Measurements from ENCODE around the gene TRIM69.
"Not testable (repeated sequence)": the region's sequence is repeated elsewhere in the genome, so short reads cannot be mapped to it uniquely, and the experiment has no call there.

Gene TRIM69, protein sequence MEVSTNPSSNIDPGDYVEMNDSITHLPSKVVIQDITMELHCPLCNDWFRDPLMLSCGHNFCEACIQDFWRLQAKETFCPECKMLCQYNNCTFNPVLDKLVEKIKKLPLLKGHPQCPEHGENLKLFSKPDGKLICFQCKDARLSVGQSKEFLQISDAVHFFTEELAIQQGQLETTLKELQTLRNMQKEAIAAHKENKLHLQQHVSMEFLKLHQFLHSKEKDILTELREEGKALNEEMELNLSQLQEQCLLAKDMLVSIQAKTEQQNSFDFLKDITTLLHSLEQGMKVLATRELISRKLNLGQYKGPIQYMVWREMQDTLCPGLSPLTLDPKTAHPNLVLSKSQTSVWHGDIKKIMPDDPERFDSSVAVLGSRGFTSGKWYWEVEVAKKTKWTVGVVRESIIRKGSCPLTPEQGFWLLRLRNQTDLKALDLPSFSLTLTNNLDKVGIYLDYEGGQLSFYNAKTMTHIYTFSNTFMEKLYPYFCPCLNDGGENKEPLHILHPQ

DNA sequence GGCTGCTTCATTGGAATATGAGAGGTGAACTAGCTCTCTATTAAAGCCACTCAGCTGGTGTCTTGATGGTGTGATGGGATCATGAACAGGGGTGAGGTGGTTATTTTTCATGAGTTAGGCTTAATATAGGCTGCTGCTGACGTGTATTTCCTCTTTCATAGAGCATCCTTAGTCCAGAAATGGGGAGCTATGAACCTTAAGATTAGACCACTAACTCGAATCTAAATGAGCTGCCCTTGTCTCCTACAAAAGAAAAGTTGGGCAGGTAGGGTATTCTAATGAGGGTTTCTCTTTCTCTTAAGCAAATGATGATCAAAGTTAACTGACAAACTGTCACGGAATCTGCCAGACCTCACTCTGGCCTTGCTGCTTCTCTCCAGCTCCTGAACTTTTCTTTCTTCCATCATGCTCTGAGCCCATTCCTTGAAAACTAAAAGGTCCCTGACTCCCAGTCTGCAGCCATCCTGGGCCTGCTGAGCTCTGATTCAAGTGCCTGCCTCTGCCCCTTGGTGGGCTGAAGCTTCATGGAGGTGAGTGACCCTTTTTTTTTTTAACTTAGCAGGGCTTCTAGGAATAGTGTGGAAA is at the start of gene TRIM69:
Gene TRIM69, plus strand, starts transcription at position 348 of the 585 bp plus-strand sequence. Its CDS starts 177 bp downstream, at position 525.
- FAIRE-seq: no peak
- no peak for DNase-seq (ENCODE audit: extremely low spot score, insufficient read length, low read depth)

DNA sequence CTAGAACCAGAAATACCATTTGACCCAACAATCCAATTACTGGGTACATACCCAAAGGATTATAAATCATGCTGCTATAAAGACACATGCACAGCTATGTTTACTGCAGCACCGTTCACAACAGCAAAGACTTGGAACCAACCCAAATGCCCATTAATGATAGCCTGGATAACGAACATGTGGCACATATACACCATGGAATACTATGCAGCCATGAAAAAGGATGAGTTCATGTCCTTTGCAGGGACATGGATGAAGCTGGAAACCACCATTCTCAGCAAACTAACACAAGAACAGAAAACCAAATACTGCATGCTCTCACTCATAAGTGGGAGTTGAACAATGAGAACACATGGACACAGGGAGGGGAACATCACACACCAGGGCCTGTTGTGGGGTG is 47.0 kb upstream of the TRIM69 start:
- FAIRE-seq; DNase-seq (ENCODE audit: extremely low spot score, insufficient read length, low read depth): not testable (repeated sequence)

DNA sequence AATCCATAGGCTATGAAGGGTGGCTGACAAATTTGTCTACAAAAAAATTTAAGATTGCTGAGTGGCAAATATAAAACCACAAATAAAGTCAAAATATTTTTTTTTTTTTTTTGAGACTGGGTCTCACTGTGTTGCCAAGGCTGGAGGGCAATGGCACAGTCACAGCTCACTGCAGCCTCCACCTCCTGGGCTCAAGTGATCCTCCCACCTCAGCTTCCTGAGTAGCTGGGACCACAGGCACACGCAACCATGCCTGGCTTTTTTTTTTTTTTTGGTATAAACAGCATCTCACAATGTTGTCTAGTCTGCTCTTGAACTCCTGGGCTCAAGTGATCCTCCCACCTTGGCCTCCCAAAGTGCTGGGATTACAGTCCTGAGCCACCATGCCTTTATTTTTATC is 46.1 kb upstream of the TRIM69 start:
- not testable (repeated sequence) for FAIRE-seq

DNA sequence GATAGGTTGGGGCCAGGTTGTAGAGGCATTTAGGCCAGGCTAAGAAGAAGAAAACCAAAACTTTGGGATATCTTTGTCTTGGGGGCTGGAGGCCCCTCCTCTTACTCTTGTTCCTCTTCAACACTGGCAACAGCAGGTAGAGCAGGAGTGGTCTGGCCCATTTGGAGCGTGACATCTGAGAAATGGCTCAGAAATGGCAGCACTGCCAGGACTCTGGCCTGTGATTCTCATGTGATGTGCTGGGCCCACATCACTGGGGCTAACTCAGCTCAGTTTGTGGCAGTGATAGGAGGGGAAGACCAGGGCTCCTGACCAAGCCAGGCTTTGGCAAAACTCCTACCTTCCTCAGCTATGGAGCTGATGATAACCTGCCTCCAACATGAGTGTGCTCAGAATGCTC is 43.7 kb upstream of the TRIM69 start:
- no peak for FAIRE-seq
- no peak for DNase-seq (ENCODE audit: extremely low spot score, insufficient read length, low read depth)

More for the DNA sequence above, 46.1 kb upstream of the TRIM69 start:
- DNase-seq (ENCODE audit: extremely low spot score, insufficient read length, low read depth): not testable (repeated sequence)

DNA sequence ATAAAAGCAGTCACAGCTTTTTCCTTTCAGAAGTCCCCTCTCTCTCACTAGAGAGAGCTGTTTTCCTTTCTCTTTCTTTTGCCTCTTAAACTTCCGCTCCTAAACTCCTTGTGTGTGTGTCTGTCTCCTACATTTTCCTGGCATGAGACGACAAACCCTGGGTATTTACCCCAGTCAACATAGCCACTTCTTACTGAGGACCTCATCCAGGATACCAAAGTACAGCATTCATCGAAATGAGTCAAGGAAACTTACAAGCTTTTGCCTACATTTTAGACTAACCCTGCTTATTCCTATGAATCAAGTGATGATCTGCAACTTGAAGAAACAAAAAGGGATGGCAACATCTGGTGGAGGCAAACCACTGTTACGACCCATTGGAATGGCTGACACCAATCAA is 41.9 kb upstream of the TRIM69 start:
- no peak for FAIRE-seq
- no peak for DNase-seq (ENCODE audit: extremely low spot score, insufficient read length, low read depth)

DNA sequence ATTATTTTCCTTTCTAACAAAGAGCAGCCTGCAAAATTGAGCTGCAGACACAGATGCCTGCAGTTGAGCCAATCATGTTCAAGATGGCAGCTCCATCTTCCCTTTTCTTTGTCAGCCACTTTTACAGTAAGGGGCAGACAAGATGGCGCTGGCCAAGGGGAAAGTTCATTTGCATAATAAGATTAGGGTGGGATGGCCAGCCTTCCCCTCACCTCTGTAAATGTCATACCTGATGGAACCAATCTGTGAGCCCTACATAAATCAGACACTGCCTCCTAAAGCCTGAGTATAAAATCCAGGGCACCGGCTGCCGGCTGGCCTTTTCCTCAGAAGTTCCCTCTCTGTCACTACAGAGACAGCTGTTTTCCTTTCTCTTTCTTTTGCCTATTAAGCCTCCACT is 41.0 kb upstream of the TRIM69 start:
- FAIRE-seq (no peak), DNase-seq (ENCODE audit: extremely low spot score, insufficient read length, low read depth) (no peak)

DNA sequence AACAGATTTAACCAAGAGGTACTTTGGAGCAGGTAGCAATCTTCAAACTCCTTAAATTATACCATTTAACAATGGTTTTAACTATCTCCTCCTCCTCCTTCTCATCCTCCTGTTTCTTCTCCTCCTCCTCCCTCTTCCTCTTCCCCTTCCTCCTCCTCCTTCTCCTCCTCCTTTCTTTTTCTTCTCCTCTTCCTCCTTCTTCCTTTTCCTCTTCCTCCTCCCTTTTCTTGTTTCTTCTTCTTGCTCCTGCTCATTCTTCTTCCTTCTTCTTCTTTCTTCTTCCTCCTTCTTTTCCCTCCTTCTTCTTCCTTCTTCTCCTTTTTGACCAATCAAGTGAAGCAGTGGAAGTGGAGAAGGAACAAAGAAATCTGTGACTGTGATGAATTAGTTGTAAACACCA is 39.3 kb upstream of the TRIM69 start:
- FAIRE-seq: no peak
- no peak for DNase-seq (ENCODE audit: extremely low spot score, insufficient read length, low read depth)

DNA sequence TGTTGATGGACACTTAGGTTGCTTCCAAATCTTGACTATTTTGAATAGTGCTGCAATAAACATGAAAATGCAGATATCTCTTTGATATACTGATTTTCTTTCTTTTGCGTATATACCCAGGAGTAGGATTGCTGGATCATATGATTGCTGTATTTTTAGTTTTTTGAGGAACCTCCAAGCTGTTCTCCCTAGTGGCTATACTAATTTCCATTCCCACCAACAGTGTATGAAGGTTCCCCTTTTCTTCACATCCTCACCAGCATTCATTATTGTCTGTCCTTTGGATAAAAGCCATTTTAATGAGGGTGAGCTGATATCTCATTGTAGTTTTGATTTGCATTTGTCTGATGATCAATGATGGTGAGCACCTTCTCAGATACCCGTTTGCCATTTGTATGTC is 37.7 kb upstream of the TRIM69 start:
- FAIRE-seq (no peak), DNase-seq (ENCODE audit: extremely low spot score, insufficient read length, low read depth) (no peak)

DNA sequence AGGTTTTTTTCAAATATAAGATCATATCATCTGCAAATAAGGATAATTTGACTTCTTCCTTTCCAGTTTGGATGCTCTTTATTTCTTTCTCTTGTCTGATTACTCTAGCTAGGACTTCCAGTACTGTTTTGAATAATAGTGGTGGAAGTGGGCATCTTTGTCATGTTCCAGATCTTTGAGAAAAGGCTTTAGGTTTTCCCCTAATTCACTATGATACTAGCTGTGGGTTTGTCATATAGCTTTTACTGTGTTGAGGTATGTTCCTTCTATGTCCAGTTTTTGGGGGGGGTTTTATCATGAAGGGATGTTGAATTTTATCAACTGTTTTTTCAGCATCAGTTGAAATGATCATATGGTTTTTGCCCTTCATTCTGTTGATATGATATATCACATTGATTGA is 35.7 kb upstream of the TRIM69 start:
- not testable (repeated sequence) for DNase-seq (ENCODE audit: extremely low spot score, insufficient read length, low read depth); FAIRE-seq

DNA sequence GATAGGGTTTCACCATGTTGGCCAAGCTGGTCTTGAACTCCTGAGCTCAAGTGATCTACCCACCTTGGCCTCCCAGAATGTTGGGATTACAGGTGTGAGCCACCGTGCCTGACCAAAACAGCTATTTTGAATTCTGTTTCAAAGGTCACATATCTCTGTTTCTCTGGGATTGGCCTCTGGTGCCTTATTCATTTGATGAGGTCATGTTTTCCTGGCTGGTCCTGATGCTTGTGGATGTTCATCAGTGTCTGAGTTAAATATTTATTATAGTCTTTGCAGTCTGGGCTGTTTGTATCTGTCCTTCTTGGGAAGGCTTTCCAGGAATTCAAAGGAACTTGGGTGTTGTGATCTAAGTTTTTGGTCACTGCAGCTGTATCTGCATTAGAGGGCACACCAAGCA is 30.3 kb upstream of the TRIM69 start:
- FAIRE-seq (no peak), DNase-seq (ENCODE audit: extremely low spot score, insufficient read length, low read depth) (no peak)

DNA sequence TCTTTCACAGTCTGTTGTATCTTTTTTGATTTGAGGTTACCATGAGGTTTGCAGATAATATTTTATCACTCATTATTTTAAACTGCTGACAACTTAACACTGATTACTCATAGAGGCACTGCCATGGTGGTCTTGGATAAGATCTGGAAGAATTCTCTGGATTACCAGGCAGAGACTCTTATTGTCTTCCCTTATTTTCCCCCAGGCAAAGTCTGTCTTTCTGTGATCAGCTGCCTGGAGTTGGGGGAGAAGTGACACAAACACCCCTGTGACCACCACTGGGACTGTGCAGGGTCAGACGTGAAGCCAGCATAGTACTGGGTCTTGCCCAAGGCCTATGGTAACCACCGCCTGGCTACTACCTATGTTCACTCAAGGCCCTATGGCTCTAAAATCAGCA is 29.9 kb upstream of the TRIM69 start:
- no peak for FAIRE-seq
- no peak for DNase-seq (ENCODE audit: extremely low spot score, insufficient read length, low read depth)

DNA sequence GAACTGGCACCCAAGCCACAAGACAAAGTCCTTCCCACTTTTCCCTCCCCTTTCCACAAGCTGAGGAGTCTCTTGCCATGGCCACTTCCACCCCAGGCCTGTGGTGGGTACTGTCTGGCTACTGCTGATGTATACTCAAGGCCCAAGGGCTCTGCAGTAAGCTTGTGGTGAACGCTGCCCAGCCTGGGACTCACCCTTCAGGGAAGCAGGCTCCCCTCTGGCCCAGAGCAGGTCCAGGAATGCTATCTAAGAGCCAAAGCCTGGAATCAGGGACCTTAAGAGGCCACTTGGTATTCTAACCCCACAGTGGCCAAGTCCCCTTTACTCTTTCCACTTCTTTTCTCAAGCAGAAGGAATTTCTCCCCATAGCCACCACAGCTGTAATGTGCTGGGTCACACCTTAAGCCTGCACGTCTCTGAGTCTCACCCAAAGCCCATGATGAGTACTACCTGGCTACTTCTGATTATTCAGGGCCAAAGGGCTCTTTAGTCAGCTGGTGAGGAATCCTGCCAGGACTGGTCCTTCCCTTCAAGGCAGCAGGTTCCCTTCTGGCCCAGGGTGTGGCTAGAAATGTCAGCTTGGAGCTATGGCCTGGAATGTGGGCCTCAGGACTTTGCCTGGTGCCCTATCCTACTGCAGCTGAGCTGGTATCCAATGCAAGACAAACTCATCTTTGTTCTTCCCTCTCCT is 29.2 kb upstream of the TRIM69 start:
- FAIRE-seq: no peak

DNA sequence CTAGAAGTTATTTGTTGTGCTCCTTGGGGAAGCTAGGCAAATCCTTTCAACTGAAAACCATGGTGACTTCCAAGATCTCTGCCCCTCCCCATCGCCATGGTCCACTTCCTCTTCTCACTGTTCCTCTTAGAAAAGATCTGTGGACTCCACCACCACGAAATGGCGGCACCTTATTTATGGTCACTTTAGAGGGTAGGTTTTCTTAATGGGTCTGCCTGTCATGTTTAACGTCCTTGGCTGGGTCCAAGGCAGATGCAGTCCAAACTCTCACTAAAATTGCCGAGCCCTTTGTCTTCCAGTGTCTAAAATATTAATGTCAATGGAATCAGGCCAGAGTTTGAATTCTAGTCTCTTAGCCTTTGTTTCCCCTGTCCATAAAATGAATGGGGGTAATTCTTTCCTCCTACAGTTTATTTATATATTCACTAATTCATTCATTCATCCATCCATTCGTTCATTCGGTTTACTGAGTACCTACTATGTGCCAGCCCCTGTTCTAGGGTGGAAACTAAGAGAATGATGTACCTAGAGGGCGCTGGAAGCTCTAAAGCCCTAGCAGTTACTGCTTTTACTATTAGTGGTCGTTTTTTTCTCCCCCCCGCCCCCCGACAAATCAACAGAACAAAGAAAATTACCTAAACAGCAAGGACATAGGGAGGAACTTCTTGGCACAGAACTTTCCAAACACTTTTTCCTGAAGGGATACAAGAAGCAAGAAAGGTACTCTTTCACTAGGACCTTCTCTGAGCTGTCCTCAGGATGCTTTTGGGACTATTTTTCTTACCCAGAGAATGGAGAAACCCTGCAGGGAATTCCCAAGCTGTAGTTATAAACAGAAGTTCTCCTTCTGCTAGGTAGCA is 25.9 kb upstream of the TRIM69 start:
- peak; percentile 88 for FAIRE-seq
- no peak for DNase-seq (ENCODE audit: extremely low spot score, insufficient read length, low read depth)

More for the DNA sequence above, 29.2 kb upstream of the TRIM69 start:
- DNase-seq (ENCODE audit: extremely low spot score, insufficient read length, low read depth): no peak

DNA sequence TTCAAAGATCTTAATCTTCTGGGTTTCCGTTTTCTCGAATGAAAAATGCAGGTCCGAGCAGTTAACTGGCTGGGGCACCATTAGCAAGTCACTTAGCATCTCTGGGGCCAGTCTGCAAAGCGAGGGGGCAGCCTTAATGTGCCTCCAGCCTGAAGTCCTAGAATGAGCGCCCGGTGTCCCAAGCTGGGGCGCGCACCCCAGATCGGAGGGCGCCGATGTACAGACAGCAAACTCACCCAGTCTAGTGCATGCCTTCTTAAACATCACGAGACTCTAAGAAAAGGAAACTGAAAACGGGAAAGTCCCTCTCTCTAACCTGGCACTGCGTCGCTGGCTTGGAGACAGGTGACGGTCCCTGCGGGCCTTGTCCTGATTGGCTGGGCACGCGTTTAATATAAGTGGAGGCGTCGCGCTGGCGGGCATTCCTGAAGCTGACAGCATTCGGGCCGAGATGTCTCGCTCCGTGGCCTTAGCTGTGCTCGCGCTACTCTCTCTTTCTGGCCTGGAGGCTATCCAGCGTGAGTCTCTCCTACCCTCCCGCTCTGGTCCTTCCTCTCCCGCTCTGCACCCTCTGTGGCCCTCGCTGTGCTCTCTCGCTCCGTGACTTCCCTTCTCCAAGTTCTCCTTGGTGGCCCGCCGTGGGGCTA is 25.1 kb upstream of the TRIM69 start, which contains the start of the genes B2M and PATL2:
Gene B2M, plus strand, starts transcription at position 422 of the 647 bp plus-strand sequence. Its CDS starts 30 bp downstream, at position 452.
Gene PATL2, minus strand, starts transcription at position 228 of the 647 bp plus-strand sequence. CDS start 34,833 bp downstream, outside the sequence.
- FAIRE-seq (peak; percentile 97), DNase-seq (ENCODE audit: extremely low spot score, insufficient read length, low read depth) (peak; percentile 79)

DNA sequence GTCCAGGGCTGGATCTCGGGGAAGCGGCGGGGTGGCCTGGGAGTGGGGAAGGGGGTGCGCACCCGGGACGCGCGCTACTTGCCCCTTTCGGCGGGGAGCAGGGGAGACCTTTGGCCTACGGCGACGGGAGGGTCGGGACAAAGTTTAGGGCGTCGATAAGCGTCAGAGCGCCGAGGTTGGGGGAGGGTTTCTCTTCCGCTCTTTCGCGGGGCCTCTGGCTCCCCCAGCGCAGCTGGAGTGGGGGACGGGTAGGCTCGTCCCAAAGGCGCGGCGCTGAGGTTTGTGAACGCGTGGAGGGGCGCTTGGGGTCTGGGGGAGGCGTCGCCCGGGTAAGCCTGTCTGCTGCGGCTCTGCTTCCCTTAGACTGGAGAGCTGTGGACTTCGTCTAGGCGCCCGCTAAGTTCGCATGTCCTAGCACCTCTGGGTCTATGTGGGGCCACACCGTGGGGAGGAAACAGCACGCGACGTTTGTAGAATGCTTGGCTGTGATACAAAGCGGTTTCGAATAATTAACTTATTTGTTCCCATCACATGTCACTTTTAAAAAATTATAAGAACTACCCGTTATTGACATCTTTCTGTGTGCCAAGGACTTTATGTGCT is 24.5 kb upstream of the TRIM69 start:
- no peak for FAIRE-seq
- DNase-seq (ENCODE audit: extremely low spot score, insufficient read length, low read depth): no peak

DNA sequence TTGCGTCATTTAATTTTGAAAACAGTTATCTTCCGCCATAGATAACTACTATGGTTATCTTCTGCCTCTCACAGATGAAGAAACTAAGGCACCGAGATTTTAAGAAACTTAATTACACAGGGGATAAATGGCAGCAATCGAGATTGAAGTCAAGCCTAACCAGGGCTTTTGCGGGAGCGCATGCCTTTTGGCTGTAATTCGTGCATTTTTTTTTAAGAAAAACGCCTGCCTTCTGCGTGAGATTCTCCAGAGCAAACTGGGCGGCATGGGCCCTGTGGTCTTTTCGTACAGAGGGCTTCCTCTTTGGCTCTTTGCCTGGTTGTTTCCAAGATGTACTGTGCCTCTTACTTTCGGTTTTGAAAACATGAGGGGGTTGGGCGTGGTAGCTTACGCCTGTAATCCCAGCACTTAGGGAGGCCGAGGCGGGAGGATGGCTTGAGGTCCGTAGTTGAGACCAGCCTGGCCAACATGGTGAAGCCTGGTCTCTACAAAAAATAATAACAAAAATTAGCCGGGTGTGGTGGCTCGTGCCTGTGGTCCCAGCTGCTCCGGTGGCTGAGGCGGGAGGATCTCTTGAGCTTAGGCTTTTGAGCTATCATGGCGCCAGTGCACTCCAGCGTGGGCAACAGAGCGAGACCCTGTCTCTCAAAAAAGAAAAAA is 23.9 kb upstream of the TRIM69 start:
- FAIRE-seq: peak; percentile 79
- DNase-seq (ENCODE audit: extremely low spot score, insufficient read length, low read depth): no peak

DNA sequence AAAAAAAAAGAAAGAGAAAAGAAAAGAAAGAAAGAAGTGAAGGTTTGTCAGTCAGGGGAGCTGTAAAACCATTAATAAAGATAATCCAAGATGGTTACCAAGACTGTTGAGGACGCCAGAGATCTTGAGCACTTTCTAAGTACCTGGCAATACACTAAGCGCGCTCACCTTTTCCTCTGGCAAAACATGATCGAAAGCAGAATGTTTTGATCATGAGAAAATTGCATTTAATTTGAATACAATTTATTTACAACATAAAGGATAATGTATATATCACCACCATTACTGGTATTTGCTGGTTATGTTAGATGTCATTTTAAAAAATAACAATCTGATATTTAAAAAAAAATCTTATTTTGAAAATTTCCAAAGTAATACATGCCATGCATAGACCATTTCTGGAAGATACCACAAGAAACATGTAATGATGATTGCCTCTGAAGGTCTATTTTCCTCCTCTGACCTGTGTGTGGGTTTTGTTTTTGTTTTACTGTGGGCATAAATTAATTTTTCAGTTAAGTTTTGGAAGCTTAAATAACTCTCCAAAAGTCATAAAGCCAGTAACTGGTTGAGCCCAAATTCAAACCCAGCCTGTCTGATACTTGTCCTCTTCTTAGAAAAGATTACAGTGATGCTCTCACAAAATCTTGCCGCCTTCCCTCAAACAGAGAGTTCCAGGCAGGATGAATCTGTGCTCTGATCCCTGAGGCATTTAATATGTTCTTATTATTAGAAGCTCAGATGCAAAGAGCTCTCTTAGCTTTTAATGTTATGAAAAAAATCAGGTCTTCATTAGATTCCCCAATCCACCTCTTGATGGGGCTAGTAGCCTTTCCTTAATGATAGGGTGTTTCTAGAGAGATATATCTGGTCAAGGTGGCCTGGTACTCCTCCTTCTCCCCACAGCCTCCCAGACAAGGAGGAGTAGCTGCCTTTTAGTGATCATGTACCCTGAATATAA is 23.0 kb upstream of the TRIM69 start:
- peak; percentile 18 for FAIRE-seq
- DNase-seq (ENCODE audit: extremely low spot score, insufficient read length, low read depth): no peak
